Activated CD8-positive, alpha-beta memory T cell treated with anti-CD3 and anti-CD28 coated beads for 36 hours (primary cell): ENCODE results near the gene AP1AR. TPM values are rescaled to one million over a fixed set of nuclear protein-coding genes. Genes with fewer than 3 reads are reported as not detected.

Experiments used
- CTCF ChIA-PET: fragments of 350-600 bp; sonication (Branson Sonifier 250); formaldehyde crosslinking; loops from one replicate; lab custom pipeline; 2021; ENCODE audit warnings: antibody characterized with exemption; lab: Charles Lee
- POLR2A ChIA-PET: fragments of 350-600 bp; sonication (Branson Sonifier 250); formaldehyde crosslinking; loops from one replicate; lab custom pipeline; 2021; ENCODE audit warnings: antibody characterized with exemption; lab: Charles Lee
- total RNA-seq, 2 experiments: library from RNA; stranded (reverse); gene quantifications; one replicate each; pipeline ENCODE4 v1.2.3, GENCODE V29; 2021

The AP1AR gene
- total RNA-seq, 2 experiments from 2014 or later: 21.7 to 24.5 TPM

DNA sequence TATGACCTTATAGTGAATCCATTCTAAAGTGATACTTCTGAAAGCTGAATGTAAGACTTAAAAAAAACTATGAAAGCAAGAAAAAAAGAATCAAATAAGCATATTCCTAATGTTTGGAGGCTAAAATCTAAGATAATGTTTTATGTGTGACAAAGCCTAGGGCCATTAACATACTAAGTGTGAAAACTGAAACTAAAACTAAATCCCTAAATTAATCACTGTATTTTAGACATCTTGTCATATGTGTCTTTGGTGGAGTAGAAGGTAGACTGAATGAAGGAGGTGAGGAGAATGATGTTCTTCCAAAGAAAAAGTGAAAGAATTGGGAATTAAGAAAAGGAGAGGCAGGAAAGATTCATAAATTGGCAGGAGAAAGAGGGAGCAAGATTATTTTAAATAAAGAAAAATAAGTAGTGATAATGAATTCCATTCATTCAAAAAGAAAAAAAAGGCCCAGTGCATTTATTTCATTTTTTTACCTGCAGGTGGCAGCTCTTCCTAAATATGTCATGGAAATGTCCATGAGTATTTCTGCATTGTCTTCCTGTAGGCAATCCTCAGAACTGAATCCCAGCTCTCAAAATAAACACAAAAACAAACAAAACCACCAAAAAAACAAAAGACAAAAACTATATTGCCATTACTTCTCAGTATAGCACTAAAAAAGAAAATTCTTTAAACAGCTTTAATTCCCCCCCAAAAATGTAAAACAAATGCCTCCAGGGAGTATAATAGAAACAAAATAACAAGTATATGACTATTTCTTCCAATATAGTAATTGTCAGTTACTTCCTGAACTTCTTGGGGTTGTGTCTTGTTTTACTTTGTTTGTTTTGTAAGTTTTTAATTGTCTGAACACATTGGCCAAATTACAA lies 17.0 kb upstream of the AP1AR start:
- ChIA-PET CTCF (no interaction called here), POLR2A (no interaction called here)

DNA sequence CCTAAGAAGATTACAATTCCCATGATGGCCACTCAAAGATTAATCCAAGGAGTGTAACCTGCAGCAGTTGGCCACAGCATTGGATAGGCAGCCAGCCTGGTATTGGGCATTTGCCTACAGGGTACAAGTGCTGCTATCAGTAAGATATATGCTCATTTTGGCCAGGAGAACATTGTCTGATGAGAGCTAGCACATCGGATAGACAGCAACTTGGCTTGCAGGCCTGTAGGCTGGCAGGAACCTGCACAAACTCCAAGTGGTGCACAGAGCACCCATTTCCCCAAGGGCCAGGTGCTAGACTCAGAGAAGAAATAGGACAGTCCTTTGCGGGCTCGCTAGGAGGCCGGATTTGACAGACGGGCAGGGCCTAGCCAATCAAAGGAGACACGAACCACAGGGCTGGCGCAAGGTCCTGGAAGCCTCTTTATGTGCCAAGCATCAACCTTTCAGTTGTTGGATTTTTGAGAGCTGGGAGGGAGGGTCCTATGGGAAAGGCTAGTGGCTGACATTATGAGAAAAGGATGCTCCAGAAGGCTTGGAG lies 11.7 kb upstream of the AP1AR start:
- CTCF ChIA-PET: no interaction called here
- POLR2A ChIA-PET: no interaction called here

DNA sequence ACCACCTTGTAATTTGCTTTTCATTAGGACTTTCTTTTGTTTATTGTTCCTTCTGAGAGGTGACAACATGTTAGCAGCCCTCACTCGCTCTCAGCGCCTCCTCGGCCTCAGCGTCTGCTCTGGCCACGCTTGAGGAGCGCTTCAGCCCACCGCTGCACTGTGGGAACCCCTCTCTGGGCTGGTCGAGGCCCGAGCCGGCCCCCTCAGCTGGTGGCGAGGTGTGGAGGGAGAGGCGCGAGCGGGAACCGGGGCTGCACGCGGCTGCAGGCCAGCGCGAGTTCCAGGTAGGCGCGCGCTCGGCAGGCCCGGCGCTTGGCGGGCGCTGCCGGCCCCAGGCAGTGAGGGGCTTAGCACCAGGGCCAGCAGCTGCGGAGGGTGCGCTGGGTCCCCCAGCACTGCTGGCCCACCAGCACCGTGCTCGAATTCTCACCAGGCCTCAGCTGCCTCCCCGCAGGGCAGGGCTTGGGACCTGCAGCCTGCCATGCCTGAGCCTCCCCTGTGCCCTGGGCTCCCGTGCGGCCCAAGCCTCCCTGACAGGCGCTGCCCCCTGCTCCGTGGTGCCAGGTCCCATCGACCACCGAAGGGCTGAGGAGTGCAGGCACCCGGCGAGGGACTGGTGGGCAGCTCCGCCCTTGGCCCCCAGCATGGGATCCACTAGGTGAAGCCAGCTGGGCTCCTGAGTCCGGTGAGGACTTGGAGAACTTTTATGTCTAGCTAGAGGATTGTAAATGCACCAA lies 9.2 kb upstream of the AP1AR start:
- ChIA-PET POLR2A (no interaction called here), CTCF (no interaction called here)

DNA sequence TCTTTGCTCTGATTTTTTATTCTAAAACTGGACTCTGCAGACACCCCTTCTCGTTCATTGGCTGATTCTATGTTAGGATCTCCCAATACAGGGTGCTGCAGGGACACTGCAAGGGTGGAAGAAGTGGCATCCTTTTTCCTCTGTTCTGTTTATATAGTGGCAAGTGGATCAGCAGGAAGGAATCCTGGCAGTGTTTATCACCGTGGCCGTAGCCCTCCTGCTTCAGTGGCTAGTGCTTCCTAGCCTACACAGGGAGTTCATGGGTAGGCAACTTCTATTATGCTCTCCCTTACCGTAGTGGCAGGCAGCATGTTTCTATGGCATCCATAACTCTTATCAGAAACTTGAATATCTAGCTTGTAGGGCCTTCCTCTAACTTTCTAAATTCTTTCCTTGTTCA lies 6.4 kb upstream of the AP1AR start:
- ChIA-PET CTCF (no interaction called here), POLR2A (no interaction called here)

DNA sequence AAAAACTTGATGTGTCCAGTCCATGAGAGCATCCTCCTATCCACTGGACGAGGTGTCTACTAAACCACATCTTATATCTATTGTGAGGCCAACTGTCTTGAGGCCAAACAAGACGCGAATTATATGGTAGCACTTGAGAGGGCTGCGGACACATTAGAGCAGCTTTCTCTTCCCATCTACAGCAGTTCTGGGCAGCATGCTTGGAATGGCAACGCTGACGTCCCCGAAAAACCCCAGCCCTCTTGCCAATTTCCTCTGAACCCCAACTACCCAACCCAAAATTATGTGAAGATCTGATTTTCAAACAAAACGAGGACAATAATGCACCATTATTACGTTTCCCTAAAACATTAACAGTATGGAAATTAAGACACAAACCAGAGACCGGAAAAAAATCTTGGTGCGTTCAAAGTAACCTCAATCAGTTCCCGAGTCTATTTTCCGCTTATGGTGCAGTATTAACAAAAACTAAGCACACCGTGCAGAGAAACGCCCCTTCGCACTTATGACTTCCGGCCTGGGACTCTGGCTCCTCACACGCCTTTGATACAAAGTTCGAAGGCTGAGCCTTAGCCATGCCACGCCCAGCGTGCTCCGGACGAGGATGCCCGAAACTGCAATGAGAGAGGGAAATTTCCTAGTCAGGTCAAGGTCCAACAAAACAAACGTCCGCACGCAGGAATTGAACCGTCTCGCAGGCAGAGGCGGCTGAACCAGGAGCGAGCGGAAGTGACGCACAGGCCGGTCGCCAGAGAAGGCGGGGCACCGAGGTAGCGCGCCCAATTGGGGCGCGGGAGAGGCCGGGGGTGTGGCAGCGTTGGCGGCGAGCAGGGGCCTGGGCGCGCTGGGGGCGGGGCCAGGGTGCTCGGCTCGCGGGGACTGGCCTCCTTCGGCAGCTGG lies 458 bp upstream of the AP1AR start:
- ChIA-PET POLR2A (interaction anchor here (1.0 to 2.1 kb wide), 5 partner anchors 43 to 85 kb away, joined by 3 to 13 read pairs (median 4); partner anchors contain the start of gene TIFA), CTCF (no interaction called here)

DNA sequence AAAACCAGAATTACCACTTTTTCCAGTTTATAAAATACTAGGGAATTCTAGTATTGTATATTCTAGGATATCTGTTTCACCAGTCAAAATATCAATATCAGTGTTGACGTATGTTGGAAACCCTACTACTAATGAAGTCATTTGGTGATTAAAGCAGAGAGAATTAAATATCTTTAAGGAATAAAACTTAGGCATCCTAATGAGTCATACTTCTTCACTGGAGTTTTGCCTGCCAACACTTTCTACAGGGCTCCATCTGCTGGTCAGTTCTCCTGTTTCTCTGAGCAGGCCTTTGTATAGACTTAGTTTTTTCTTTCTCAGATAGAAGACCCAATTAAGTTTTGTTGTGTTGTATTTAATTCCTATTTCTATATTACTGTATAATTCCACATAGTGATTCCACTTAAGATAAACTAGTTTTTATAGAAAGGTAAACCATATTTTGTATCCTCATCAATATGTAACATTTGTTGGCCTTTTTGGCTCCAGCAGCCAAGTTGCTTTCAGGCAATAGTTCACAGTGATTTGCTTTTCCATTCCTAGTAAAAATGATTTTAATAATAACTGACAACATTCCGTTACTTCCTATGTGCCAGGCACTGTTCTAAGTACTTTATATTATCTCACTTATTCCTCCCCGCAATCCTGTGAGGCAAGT lies 3.5 kb downstream of the AP1AR start:
- ChIA-PET POLR2A (interaction anchor here (0.6 kb wide), 1 partner anchor 115 kb away, joined by 3 read pairs; no protein-coding TSS in a partner anchor), CTCF (interaction anchor here (0.9 to 1.2 kb wide), 4 partner anchors 79 to 136 kb away, joined by 3 to 4 read pairs (median 4); no protein-coding TSS in a partner anchor)

DNA sequence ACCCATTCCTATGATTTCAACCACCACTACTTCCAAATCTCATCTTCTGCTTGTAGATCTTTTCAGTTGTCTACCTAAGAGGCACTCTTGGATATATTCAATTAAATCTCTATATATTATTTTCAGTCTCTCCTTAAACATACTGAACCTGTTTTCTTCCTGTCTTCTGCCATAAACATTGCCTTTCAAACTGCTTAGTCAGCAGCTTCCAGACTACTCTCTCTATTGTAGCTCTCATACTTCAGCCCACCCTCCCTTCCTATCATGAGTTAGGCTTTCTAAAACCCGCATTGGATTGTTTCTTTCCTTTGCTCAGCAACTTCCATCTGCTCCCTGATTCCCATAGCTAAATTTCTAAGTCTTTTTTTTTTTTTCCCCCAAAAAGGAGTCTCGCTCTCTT lies 4.5 kb downstream of the AP1AR start:
- POLR2A ChIA-PET: no interaction called here
- CTCF ChIA-PET: interaction anchor here (0.6 to 1.2 kb wide), 3 partner anchors 52 to 137 kb away, joined by 3 to 4 read pairs (median 4); no protein-coding TSS in a partner anchor

DNA sequence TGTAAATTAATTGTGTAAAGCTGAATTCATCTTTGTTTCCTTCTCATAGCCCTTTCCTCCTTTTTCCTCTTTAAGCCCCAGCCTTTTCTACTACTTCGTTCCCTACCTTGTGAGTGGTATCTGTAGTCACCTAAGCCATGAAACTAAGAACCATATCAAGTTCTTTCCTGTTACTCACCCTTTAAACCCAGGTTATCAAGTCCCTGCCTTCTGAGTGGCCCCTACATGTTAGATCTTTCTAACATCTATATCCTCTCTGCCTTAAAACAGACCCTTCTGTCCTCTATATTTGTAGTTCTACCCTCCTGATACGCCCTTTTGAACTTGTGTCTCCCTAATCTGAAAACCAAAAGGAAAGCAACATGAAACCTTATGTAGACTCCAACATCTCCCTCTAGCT lies 7.2 kb downstream of the AP1AR start:
- ChIA-PET CTCF (no interaction called here), POLR2A (no interaction called here)

DNA sequence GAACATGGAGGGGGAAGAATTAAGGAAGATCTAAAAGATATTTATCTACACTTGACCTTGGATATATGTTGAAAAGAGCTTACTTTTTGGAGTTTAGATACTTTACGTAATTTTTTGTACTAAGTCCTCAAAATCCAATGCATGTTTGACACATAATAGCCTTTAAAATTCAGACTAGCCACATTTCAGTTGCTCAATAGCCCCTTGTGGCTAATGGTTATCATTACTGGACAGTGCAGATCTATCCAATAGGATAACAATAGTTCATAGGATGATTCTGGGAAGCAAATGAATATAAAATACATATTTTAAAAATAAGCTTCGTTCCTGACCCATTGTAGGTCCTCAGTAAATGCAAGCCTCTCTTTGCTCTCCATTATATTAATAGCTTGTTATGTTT lies 13.8 kb downstream of the AP1AR start:
- CTCF ChIA-PET: interaction anchor here (0.7 kb wide), 1 partner anchor 1719 kb away, joined by 3 read pairs; no protein-coding TSS in a partner anchor
- POLR2A ChIA-PET: interaction anchor here (0.6 kb wide), 1 partner anchor 40 kb away, joined by 3 read pairs; no protein-coding TSS in a partner anchor

DNA sequence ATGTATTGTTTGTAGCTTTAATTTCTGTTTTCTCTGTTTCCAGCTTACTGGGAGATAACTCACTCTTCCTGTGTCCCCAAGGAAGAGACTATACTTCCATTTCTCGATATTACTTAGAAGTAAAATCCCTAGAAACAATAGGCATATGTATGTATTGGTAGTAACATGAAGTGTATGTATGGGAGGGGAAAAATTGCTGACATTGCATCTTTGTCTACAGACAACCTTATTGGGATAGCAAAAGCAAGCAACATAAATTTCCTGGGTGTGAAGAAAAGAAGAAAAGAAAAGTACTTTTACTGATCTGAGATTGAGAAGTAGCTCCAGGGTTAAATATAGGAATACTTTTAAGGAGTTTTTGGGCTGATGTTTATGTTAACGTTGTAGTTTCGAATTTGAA lies 15.4 kb downstream of the AP1AR start:
- ChIA-PET CTCF (interaction anchor here (1.0 kb wide), 1 partner anchor 83 kb away, joined by 3 read pairs; no protein-coding TSS in a partner anchor), POLR2A (no interaction called here)

DNA sequence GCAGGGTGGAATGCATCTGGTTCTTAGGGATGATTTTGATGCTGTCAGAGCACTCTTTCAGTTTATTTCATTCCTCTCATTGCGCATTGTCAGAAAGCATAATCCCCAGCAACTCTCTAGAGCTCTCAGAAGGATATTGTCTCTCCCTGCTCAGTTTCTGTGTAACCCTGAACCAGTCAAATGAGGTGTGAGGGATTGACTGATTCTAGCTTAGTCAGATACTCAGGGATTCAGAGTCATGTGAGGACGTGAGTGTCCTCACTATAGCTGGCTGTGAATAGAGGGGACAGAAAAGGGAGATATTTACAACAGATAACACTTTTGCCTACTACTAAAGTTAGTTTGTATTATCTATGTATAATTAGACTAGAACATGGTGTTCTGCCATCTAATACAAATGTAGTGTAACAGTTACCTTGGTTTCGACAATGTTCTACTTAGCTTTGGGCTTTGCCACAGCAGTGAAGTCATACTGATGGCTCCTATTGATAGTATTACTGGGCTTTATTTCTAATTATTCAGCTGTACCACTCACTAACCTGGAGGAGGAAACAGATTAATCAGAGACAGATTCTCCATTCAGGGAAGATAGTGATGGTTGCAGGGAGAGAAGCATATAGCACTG lies 19.5 kb downstream of the AP1AR start:
- POLR2A ChIA-PET: no interaction called here

DNA sequence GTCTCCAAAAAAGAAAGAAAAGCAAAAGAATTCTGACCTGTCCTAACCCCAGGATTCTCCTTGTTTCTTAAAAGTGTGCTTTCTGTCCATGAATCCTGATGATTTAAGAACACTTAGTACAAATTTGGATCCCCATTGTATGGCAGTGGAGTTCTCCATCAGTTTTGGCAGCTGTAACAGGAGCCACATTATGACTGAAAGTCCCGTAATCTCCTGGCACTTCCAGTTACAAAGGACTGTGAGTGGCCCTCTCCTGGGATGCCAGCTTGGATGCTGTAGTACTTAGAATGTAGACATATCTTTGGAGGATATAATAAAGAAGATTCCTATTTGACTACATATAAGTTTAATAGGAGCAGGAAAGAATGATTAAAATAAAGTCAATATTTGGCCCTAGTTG lies 20.6 kb downstream of the AP1AR start:
- POLR2A ChIA-PET: no interaction called here
- CTCF ChIA-PET: no interaction called here

More for the DNA sequence above, 19.5 kb downstream of the AP1AR start:
- CTCF ChIA-PET: interaction anchor here (0.7 kb wide), 1 partner anchor 27 kb away, joined by 3 read pairs; no protein-coding TSS in a partner anchor

DNA sequence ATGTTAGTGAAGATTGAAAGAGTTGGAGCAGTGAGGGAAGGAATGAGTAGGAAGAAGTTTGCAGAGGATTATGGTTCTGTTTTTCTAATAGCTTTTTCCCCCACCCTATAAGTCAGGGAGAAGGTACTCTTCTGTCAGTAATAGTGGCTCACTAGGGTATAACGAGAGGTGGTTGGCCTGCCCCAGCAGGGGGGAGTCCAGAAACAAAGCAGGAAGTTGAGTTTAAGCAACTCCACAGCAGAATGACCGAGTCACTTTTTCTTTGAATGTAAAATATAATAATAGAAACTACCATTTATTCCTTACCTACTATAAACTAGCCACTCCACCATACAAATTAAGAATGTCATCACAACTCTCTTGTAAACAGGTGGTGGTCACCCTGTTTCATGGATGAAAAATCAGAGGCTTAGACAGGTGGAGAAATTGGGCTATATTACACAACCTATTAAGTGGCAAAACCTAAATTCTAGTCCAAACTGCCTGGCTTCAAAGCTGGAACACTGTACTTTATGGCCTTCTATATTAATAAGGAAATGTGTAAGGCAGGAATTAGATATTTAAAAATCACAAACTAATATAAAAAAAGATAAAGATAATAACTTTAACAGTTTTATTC lies 21.9 kb downstream of the AP1AR start:
- CTCF ChIA-PET: no interaction called here
- POLR2A ChIA-PET: no interaction called here

DNA sequence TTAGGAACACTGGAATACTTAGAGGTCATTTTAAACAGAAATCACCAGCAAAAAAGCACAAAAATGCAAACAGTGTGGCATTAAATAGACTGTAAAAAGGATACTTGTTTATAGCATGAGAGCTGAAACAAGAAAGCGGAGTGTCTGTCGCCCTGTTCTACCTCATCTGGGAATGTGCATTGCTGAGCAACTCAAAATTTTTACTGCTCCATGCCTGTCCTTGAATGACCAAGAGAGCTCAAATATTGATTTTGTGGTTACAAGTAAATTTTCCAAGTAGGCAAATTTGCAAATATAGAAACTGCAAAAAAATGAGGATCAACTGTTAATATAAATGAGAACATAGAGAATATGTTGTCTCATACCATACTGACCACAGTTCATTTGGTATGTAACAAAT lies 25.5 kb downstream of the AP1AR start:
- POLR2A ChIA-PET: no interaction called here
- CTCF ChIA-PET: no interaction called here

DNA sequence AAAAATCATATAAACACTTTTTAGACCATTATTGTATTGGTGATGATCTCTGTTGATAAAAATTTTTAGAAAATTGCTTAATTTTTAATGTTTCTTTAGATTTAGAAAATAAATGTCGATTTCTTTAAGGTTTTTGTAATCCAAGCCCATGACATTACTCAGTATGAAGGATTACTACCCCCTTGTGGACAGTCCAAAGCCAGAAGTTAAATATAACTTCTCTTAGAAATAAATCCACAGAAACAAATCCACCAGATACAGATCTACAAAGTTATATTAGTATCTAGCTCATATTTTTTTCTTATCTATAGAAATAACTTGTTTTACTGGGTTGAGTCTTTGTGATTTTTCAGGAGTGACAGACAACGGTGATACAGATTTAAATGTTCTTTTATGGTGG lies 35.2 kb downstream of the AP1AR start:
- ChIA-PET CTCF (no interaction called here), POLR2A (no interaction called here)

DNA sequence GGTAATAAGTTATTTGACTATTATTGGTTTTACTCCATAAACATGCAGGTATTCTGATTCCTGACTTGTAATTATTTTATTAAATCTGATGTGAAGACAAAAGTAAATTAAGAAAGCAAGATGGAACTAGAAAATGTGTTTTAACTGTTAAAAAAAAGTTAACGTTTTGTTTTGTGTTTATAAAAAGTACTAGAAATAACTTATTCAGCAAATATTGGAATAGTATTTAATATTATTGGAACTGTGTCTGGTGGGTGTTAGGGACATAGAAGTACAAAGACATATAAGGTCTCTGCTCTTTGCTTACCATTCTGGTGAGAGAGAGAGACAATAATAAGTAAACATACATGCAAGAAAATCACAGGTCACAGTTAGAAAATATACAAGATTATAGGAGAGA lies 38.5 kb downstream of the AP1AR start:
- CTCF ChIA-PET: no interaction called here
- POLR2A ChIA-PET: no interaction called here
